ENCODE data around the gene ZNF273. TPM values are rescaled to one million over a fixed set of nuclear protein-coding genes. Genes with fewer than 3 reads are reported as not detected.
"Not testable (repeated sequence)": the region's sequence is repeated elsewhere in the genome, so short reads cannot be mapped to it uniquely, and the experiment has no call there.

The ZNF273 gene
- total RNA-seq (10 to 100 TPM in 1 of 7 donors, 1 to 10 TPM in 6; 5.4 to 10.4 (median 6.7) TPM), polyA plus RNA-seq (1 to 10 TPM; 2.4 to 4.0 (median 3.0) TPM)
- long read RNA-seq, donor 1, partial matches to known transcripts: 0 of 7 reads
- long read RNA-seq, donor 1, other reads (novel, unspliced or antisense): 0 of 7 reads
- long read RNA-seq, donor 2, partial matches to known transcripts: 0 of 5 reads
- long read RNA-seq, donor 2, other reads (novel, unspliced or antisense): 0 of 5 reads

DNA sequence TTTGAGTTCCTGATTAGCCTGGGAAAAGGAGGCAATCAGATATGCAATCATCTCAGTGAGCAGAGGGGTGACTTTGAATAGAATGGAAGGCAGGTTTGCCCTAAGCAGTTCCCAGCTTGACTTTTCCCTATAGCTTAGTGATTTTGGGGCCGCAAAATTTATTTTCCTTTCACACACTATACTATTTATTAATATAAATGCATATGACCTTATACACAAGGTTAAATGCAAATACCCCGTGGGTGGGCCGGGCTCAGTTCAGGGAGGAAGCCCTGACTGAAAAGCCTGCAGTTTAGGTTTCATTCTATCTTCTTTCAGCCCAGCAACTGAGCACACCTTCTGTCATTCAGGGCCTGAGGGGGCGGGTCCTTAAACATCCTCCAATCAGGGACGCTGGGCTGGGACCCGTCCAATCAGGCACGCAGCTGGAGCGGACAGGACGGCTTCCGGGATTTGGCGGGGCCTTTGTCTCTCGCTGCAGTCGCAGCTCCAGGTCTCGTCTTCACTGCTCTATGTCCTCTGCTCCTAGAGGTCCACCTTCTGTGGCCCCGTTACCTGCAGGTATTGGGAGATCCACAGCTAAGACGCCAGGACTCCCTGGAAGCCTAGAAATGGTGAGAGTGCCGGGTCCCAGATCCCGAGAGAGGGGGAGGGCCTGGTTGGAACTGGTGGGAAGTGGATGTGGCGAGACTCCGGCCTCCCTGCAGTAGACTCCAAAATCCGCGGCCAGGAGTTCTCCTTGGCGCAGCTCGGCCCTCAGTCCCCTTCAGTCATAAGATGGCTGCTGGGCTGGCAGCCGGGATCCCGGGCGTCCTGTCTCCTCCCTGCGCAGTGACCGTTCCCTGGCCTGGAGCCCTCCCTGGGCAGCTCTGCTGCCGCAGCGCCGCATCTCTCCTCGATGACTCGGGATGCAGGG is at the start of gene ZNF273:
Gene ZNF273, plus strand, starts transcription at position 468 of the 916 bp plus-strand sequence. Its CDS starts 45 bp downstream, at position 513.
- peak within 1 kb of the TSS; percentile 76 to 98 (median 86) for H3K4me3 ChIP-seq
- peak within 1 kb of the TSS; percentile 21 to 87 (median 81) for H3K27ac ChIP-seq
- H3K9me3 ChIP-seq: no peaks in the 10 kb centered on the region
- DNase-seq: peak; percentile 96
- no peaks in the 10 kb centered on the region for H3K27me3 ChIP-seq (replicated peaks in 1 of 7)
- peaks cover 5 to 55% (median 37%) of the 10 kb centered on the region in 6 donors for H3K4me1 ChIP-seq
- H3K36me3 ChIP-seq: no peaks in the 10 kb centered on the region
- TF ChIP-seq, protein P1, sequence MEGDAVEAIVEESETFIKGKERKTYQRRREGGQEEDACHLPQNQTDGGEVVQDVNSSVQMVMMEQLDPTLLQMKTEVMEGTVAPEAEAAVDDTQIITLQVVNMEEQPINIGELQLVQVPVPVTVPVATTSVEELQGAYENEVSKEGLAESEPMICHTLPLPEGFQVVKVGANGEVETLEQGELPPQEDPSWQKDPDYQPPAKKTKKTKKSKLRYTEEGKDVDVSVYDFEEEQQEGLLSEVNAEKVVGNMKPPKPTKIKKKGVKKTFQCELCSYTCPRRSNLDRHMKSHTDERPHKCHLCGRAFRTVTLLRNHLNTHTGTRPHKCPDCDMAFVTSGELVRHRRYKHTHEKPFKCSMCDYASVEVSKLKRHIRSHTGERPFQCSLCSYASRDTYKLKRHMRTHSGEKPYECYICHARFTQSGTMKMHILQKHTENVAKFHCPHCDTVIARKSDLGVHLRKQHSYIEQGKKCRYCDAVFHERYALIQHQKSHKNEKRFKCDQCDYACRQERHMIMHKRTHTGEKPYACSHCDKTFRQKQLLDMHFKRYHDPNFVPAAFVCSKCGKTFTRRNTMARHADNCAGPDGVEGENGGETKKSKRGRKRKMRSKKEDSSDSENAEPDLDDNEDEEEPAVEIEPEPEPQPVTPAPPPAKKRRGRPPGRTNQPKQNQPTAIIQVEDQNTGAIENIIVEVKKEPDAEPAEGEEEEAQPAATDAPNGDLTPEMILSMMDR (IDR thresholded peaks at IDR 0.05 in 8 of 11, conservative IDR thresholded peaks at IDR 0.05 in 3 of 11): no peak
- TF ChIP-seq POLR2A (IDR thresholded peaks at IDR 0.05) (no peak), POLR2AphosphoS5 (IDR thresholded peaks at IDR 0.05) (peak; percentile 88 to 90 (median 89))
- 0 to 2% (median 1%) methylated on average over 21 to 34 of the region's 34 CpGs for WGBS, 5 donors
- intact Hi-C loops (cut with DNase I; ENCODE audit: low total_unique reads): no loop called here

DNA sequence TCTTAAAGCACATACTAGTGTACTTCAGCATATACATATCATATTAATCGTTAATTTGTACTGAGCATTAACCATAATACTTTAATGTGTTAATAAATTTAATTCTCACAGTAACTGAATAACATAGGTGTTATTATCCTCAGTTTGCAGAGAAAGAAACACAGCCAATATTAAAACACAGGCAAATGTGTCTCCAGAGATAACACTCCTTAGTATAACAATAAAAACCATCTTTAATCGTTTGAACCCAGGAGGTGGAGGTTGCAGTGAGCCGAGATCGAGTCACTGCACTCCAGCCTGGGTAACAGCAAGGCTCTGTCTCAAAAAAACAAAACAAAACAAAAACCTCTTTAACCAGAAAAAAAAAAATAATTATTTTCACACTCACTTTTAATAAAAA is 49.4 kb upstream of the ZNF273 start:
- intact Hi-C loops (cut with DNase I; ENCODE audit: low total_unique reads): no loop called here
- no peaks in the 10 kb centered on the region for H3K27me3 ChIP-seq (replicated peaks in 1 of 7)
- H3K4me1 ChIP-seq: no peaks in the 10 kb centered on the region
- no peaks in the 10 kb centered on the region for H3K36me3 ChIP-seq
- no peak overlapping the region for H3K4me3 ChIP-seq
- peaks cover 0 to 15% (median 0%) of the 10 kb centered on the region in 8 donors for H3K9me3 ChIP-seq
- H3K27ac ChIP-seq: no peak overlapping the region
- no peak for DNase-seq
- no peak for TF ChIP-seq POLR2A (IDR thresholded peaks at IDR 0.05)
- TF ChIP-seq, protein P1 (IDR thresholded peaks at IDR 0.05 in 8 of 11, conservative IDR thresholded peaks at IDR 0.05 in 3 of 11): no peak
- TF ChIP-seq POLR2AphosphoS5 (IDR thresholded peaks at IDR 0.05): no peak
- 70 to 95% (median 81%) methylated on average over 4 of the region's 4 CpGs for WGBS, 5 donors

DNA sequence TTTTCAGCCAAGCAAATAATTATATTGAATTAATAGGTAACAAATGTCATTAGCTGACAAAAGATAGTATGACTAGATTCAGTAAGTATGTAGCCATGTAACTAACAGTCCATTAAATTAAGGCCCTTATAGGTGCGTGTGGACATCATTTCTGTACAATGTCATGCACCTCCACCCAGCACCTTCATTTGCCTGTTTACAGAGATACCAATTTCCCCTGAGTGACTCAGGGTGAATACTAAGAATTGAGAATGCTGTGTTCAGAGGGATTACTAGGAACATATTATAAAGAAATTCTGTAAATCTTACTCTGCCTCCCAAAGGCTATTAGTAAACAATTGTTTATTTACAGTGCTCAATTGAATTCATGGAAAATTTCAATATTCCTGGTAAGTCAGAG is 48.1 kb upstream of the ZNF273 start:
- Histone ChIP-seq H3K27ac (no peak overlapping the region), H3K36me3 (no peaks in the 10 kb centered on the region), H3K4me1 (no peaks in the 10 kb centered on the region), H3K4me3 (no peak overlapping the region), H3K27me3 (replicated peaks in 1 of 7) (no peaks in the 10 kb centered on the region), H3K9me3 (peaks cover 0 to 8% (median 0%) of the 10 kb centered on the region in 8 donors)
- intact Hi-C loops (cut with DNase I; ENCODE audit: low total_unique reads): no loop called here
- WGBS, 5 donors: 79 to 93% (median 85%) methylated on average over 1 of the region's 1 CpG
- DNase-seq: no peak
- TF ChIP-seq, protein P1 (IDR thresholded peaks at IDR 0.05 in 8 of 11, conservative IDR thresholded peaks at IDR 0.05 in 3 of 11): no peak
- TF ChIP-seq POLR2AphosphoS5 (IDR thresholded peaks at IDR 0.05) (no peak), POLR2A (IDR thresholded peaks at IDR 0.05) (no peak)

DNA sequence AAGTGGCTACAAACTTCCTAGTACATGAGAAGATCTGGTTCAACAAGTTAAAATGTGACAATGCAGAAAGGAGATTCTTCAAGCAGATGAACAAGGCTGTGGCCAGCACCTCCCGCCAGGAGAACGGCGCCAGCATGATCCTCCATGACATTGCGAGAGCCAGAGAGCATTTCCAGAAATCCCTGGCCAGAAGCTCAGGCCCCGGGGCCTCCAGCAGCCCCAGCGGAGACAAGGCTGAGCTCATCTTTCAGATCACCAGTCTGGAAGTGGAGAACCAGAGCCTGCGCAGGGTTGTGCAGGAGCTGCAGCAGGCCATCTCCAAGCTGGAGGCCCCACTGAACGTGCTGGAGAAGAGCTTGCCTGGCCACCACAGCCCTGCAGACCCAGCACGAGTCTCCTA is 40.1 kb upstream of the ZNF273 start:
- intact Hi-C loops (cut with DNase I; ENCODE audit: low total_unique reads): no loop called here
- 85 to 100% (median 90%) methylated on average over 1 to 9 of the region's 9 CpGs for WGBS, 5 donors
- no peak for TF ChIP-seq POLR2AphosphoS5 (IDR thresholded peaks at IDR 0.05)
- TF ChIP-seq POLR2A (IDR thresholded peaks at IDR 0.05): no peak
- TF ChIP-seq, protein P1 (IDR thresholded peaks at IDR 0.05 in 8 of 11, conservative IDR thresholded peaks at IDR 0.05 in 3 of 11): no peak
- Histone ChIP-seq H3K4me1 (no peaks in the 10 kb centered on the region), H3K36me3 (no peaks in the 10 kb centered on the region), H3K27me3 (replicated peaks in 1 of 7) (no peaks in the 10 kb centered on the region), H3K4me3 (no peak overlapping the region), H3K27ac (no peak overlapping the region), H3K9me3 (peaks cover 0 to 22% (median 2%) of the 10 kb centered on the region in 8 donors)
- no peak for DNase-seq

DNA sequence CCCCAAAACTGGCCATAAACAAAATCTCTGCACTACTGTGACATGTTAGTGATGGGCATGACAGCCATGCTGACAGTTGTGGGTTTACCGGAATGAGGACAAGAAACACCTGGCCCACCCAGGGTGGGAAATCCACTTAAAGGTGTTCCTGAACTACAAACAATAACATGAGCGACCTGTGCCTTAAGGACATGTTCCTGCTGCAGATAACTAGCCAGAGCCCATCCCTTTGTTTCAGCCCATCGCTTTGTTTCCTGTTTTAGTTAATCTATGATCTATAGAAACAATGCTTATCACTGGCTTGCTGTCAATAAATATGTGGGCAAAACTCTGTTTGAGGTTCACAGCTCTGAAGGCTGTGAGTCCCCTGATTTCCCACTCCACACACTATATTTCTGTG is 39.5 kb upstream of the ZNF273 start:
- H3K9me3 ChIP-seq: peaks cover 0 to 27% (median 2%) of the 10 kb centered on the region in 8 donors
- intact Hi-C loops (cut with DNase I; ENCODE audit: low total_unique reads); H3K4me1 ChIP-seq; H3K27ac ChIP-seq; DNase-seq; H3K27me3 ChIP-seq (replicated peaks in 1 of 7); H3K36me3 ChIP-seq; H3K4me3 ChIP-seq: not testable (repeated sequence)
- 73 to 94% (median 87%) methylated on average over 3 of the region's 3 CpGs for WGBS, 5 donors

Data from spleen (tissue), 13 donors.